AG04450 (cell line): ENCODE measurements around the gene WNT5B. TPM values are rescaled to one million over a fixed set of nuclear protein-coding genes. Genes with fewer than 3 reads are reported as not detected.

Experiments used
- CTCF ChIA-PET: fragments of 300-600, 350-600 bp; formaldehyde crosslinking; extraction: SDS; loops from one replicate; lab custom pipeline; 2022; ENCODE audit warnings: antibody characterized with exemption, inconsistent platforms; lab: Charles Lee
- POLR2A ChIA-PET: fragments of 350-600 bp; formaldehyde crosslinking; extraction: SDS; loops from one replicate; lab custom pipeline; 2021; ENCODE audit warnings: antibody characterized with exemption, inconsistent platforms; lab: Yijun Ruan, JAX
- DNase-seq: peaks from one replicate; pipeline ENCODE4 v3.0.0-alpha.2; 2011; ENCODE audit warnings: low read depth, low spot score
- H3K27ac ChIP-seq: one replicate; pipeline ENCODE4 v1.5.1; 2012; ENCODE audit warnings: low read depth, low read length, control low read depth
- H3K27me3 ChIP-seq: one replicate; pipeline ENCODE4 v1.6.0; 2012; ENCODE audit warnings: low read length; ENCODE audit not compliant: control insufficient read depth, insufficient read depth
- H3K4me3 ChIP-seq: 2 replicates; pipeline ENCODE4 v1.5.1; 2011; ENCODE audit warnings: mild to moderate bottlenecking, low read depth, low read length, control low read depth
- H3K9me3 ChIP-seq: 2 replicates; pipeline ENCODE4 v1.5.1; 2012; ENCODE audit warnings: low read length; ENCODE audit not compliant: control insufficient read depth, insufficient read depth
- CTCF ChIP-seq: IDR thresholded peaks from 2 replicates; pipeline ENCODE4 v1.5.1; 2011; ENCODE audit warnings: low read depth, low read length, control low read depth, inconsistent platforms
- polyA plus RNA-seq: library from polyadenylated mRNA; depleted of rRNA; stranded (reverse); fragments of >200 nt; gene quantifications from 2 replicates; pipeline ENCODE4 v1.2.3, GENCODE V29; 2011

The WNT5B gene
- polyA plus RNA-seq, 1 experiment: 22.2 TPM

GRCh38 chr12:1643905-1644533, 15.0 kb downstream of the WNT5B start:
- CTCF ChIA-PET: interaction anchor here (0.6 to 18.6 kb wide), 7 partner anchors 9 to 526 kb away, joined by 3 to 440 read pairs (median 10); no protein-coding TSS in a partner anchor
- Histone ChIP-seq H3K27ac (no peak overlapping the region), H3K4me3 (no peak overlapping the region), H3K27me3 (no peaks in the 10 kb centered on the region), H3K9me3 (no peaks in the 10 kb centered on the region)
- TF ChIP-seq CTCF: no peak
- POLR2A ChIA-PET: interaction anchor here (0.6 to 0.7 kb wide), 2 partner anchors 18 to 51 kb away, joined by 4 to 7 read pairs; no protein-coding TSS in a partner anchor
- no peak for DNase-seq

GRCh38 chr12:1644534-1645438, 15.8 kb downstream of the WNT5B start:
- peak; percentile 55 for DNase-seq
- H3K27me3 ChIP-seq: no peaks in the 10 kb centered on the region
- TF ChIP-seq CTCF: no peak
- CTCF ChIA-PET: interaction anchor here (0.6 to 18.6 kb wide), 6 partner anchors 8 to 527 kb away, joined by 3 to 440 read pairs (median 11); no protein-coding TSS in a partner anchor
- no peaks in the 10 kb centered on the region for H3K9me3 ChIP-seq
- POLR2A ChIA-PET: interaction anchor here (0.6 kb wide), 1 partner anchor 19 kb away, joined by 4 read pairs; no protein-coding TSS in a partner anchor
- H3K27ac ChIP-seq: no peak overlapping the region
- H3K4me3 ChIP-seq: 0 out of 2 replicates have a peak overlapping the region, but pooled peaks have one; percentile 17

- CTCF ChIA-PET: interaction anchor here (2.9 to 18.6 kb wide), 3 partner anchors 11 to 528 kb away, joined by 10 to 440 read pairs (median 19); no protein-coding TSS in a partner anchor
- H3K9me3 ChIP-seq: no peaks in the 10 kb centered on the region
- no peak overlapping the region for H3K4me3 ChIP-seq
- no peaks in the 10 kb centered on the region for H3K27me3 ChIP-seq
- POLR2A ChIA-PET: no interaction called here
- TF ChIP-seq CTCF: no peak
- H3K27ac ChIP-seq: no peak overlapping the region
- DNase-seq: no peak
Measured at GRCh38 chr12:1645819-1646218, 16.8 kb downstream of the WNT5B start.

GRCh38 chr12:1646569-1647284, 17.7 kb downstream of the WNT5B start:
- no peaks in the 10 kb centered on the region for H3K27me3 ChIP-seq
- no peaks in the 10 kb centered on the region for H3K9me3 ChIP-seq
- TF ChIP-seq CTCF: no peak
- DNase-seq: no peak
- no peak overlapping the region for H3K4me3 ChIP-seq
- no peak overlapping the region for H3K27ac ChIP-seq
- CTCF ChIA-PET: interaction anchor here (2.9 to 18.6 kb wide), 3 partner anchors 12 to 529 kb away, joined by 10 to 440 read pairs (median 19); no protein-coding TSS in a partner anchor
- POLR2A ChIA-PET: no interaction called here
